SK-N-SH treated with all-trans-retinoic acid at 6 μM for 48 hours (cell line): Measurements from ENCODE around the gene SPECC1.
A peak's percentile ranks its signal among the peaks of the same experiment; 100 is the strongest.

Experiments
- ATAC-seq: fragments of 200-7000 bp; cut with Tn5 transposase; 3 replicates; pipeline ENCODE4 v1.9.1; 2020; ENCODE audit warnings: mild to moderate bottlenecking, moderate library complexity
- ARNTL ChIP-seq: fragments of 450-650 bp; formaldehyde crosslinking; IDR thresholded peaks from 2 replicates; pipeline ENCODE4 v1.5.0; 2020; ENCODE audit warnings: low read depth, mild to moderate bottlenecking, moderate library complexity, borderline replicate concordance
- BACH2 ChIP-seq: fragments of 250-450 bp; sonication (Bioruptor Pico); IDR thresholded peaks from 2 replicates; pipeline ENCODE4 v1.9.0; 2021; ENCODE audit warnings: mild to moderate bottlenecking, borderline replicate concordance
- CSDC2 ChIP-seq: fragments of 250-450 bp; sonication (Bioruptor Pico); IDR thresholded peaks from 2 replicates; pipeline ENCODE4 v1.5.0; 2020; ENCODE audit warnings: mild to moderate bottlenecking, moderate library complexity
- ESRRG ChIP-seq: fragments of 250-450 bp; sonication (Bioruptor Pico); IDR thresholded peaks from 2 replicates; pipeline ENCODE4 v1.6.1; 2021; ENCODE audit warnings: mild to moderate bottlenecking
- GLIS3 ChIP-seq: fragments of 250-450 bp; sonication (Bioruptor Pico); IDR thresholded peaks from 2 replicates; pipeline ENCODE4 v1.5.0; 2020; ENCODE audit warnings: mild to moderate bottlenecking, moderate library complexity
- OSR1 ChIP-seq: fragments of 250-450 bp; sonication (Bioruptor Pico); IDR thresholded peaks from 2 replicates; pipeline ENCODE4 v1.8.0; 2022; ENCODE audit warnings: moderate library complexity, mild to moderate bottlenecking, inconsistent platforms
- PPARA ChIP-seq: fragments of 250-450 bp; sonication (Bioruptor Pico); IDR thresholded peaks from 2 replicates; pipeline ENCODE4 v1.5.0; 2020; ENCODE audit warnings: mild to moderate bottlenecking, borderline replicate concordance
- RARB ChIP-seq: fragments of 250-450 bp; sonication (Bioruptor Pico); IDR thresholded peaks from 2 replicates; pipeline ENCODE4 v1.8.0; 2021; ENCODE audit warnings: mild to moderate bottlenecking, moderate library complexity
- SNAI2 ChIP-seq: fragments of 250-450 bp; sonication (Bioruptor Pico); IDR thresholded peaks from 2 replicates; pipeline ENCODE4 v1.5.0; 2020; ENCODE audit warnings: mild to moderate bottlenecking, moderate library complexity
- TOX ChIP-seq: fragments of 250-450 bp; sonication (Bioruptor Pico); IDR thresholded peaks from 2 replicates; pipeline ENCODE4 v1.8.0; 2021; ENCODE audit warnings: mild to moderate bottlenecking, moderate library complexity, borderline replicate concordance
- ZC3H10 ChIP-seq: fragments of 250-450 bp; sonication (Bioruptor Pico); IDR thresholded peaks from 2 replicates; pipeline ENCODE4 v1.5.1; 2021; ENCODE audit warnings: mild to moderate bottlenecking, moderate library complexity
- ZFP3 ChIP-seq: fragments of 250-450 bp; sonication (Bioruptor Pico); IDR thresholded peaks from 2 replicates; pipeline ENCODE4 v1.5.0; 2020; ENCODE audit warnings: mild to moderate bottlenecking, moderate library complexity
- ZFP30 ChIP-seq: fragments of 450-650 bp; formaldehyde crosslinking; IDR thresholded peaks from 2 replicates; pipeline ENCODE4 v1.5.0; 2022; ENCODE audit warnings: mild to moderate bottlenecking, moderate library complexity
- ZNF8 ChIP-seq: fragments of 450-650 bp; formaldehyde crosslinking; IDR thresholded peaks from 2 replicates; pipeline ENCODE4 v1.5.0; 2020; ENCODE audit warnings: mild to moderate bottlenecking, moderate library complexity
- TF ChIP-seq, protein P1 (sequence below): fragments of 250-450 bp; sonication (Bioruptor Pico); IDR thresholded peaks from 2 replicates; pipeline ENCODE4 v1.8.0; 2021; ENCODE audit warnings: low read depth, mild to moderate bottlenecking, moderate library complexity, borderline replicate concordance
- TF ChIP-seq, protein P2 (sequence below): fragments of 250-450 bp; sonication (Bioruptor Pico); IDR thresholded peaks from 2 replicates; pipeline ENCODE4 v1.5.1; 2020; ENCODE audit warnings: low read depth, mild to moderate bottlenecking, moderate library complexity
- TF ChIP-seq, protein P3 (sequence below): fragments of 250-450 bp; sonication (Bioruptor Pico); IDR thresholded peaks from 2 replicates; pipeline ENCODE4 v1.5.1; 2021; ENCODE audit warnings: mild to moderate bottlenecking, moderate library complexity
- TF ChIP-seq, protein P4 (sequence below): fragments of 250-450 bp; sonication (Bioruptor Pico); IDR thresholded peaks from 2 replicates; pipeline ENCODE4 v1.8.0; 2020; ENCODE audit warnings: mild to moderate bottlenecking, moderate library complexity, borderline replicate concordance

The SPECC1 gene

DNA sequence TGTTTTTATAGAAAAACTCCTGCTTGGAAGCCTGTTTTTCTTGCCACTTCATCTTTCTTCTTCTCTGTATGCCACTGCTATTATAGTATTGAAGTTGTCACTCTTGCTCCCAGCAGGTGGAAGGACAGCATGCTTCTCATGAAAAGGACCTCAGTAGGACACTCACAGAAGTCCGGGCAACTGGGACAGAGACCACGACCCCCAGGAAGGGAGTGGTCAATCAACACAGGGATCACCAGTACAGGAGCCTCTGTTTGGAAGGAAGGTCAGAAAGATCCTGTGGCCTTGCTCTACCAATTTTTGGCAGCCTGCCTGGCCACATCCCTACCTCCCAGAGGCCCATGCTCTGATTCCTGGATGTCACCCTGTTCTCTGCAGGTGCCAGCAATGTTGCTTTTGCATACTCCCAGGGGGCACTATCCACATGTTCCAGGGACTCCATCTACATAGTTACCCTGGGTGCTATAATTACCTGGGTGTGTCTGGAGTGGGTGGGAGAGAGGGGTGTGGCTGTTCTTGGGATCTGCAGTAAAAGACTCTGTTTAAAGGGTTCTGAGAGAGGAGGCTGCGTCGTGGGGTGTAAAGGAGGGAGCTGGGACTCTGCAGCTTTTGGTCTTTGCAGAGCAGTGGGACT lies 17.8 kb upstream of the SPECC1 start:
- TF ChIP-seq OSR1 = no peak
- no peak for TF ChIP-seq ARNTL (CRISPR knock-in tag)
- TF ChIP-seq, protein P1, sequence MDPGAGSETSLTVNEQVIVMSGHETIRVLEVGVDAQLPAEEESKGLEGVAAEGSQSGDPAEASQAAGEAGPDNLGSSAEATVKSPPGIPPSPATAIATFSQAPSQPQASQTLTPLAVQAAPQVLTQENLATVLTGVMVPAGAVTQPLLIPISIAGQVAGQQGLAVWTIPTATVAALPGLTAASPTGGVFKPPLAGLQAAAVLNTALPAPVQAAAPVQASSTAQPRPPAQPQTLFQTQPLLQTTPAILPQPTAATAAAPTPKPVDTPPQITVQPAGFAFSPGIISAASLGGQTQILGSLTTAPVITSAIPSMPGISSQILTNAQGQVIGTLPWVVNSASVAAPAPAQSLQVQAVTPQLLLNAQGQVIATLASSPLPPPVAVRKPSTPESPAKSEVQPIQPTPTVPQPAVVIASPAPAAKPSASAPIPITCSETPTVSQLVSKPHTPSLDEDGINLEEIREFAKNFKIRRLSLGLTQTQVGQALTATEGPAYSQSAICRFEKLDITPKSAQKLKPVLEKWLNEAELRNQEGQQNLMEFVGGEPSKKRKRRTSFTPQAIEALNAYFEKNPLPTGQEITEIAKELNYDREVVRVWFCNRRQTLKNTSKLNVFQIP = no peak
- TF ChIP-seq, protein P2, sequence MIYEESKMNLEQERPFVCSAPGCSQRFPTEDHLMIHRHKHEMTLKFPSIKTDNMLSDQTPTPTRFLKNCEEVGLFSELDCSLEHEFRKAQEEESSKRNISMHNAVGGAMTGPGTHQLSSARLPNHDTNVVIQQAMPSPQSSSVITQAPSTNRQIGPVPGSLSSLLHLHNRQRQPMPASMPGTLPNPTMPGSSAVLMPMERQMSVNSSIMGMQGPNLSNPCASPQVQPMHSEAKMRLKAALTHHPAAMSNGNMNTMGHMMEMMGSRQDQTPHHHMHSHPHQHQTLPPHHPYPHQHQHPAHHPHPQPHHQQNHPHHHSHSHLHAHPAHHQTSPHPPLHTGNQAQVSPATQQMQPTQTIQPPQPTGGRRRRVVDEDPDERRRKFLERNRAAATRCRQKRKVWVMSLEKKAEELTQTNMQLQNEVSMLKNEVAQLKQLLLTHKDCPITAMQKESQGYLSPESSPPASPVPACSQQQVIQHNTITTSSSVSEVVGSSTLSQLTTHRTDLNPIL (CRISPR knock-in tag) = no peak
- TF ChIP-seq PPARA (CRISPR knock-in tag) = no peak
- no peak for TF ChIP-seq TOX (CRISPR knock-in tag)
- TF ChIP-seq GLIS3 (CRISPR knock-in tag) = no peak
- TF ChIP-seq, protein P3, sequence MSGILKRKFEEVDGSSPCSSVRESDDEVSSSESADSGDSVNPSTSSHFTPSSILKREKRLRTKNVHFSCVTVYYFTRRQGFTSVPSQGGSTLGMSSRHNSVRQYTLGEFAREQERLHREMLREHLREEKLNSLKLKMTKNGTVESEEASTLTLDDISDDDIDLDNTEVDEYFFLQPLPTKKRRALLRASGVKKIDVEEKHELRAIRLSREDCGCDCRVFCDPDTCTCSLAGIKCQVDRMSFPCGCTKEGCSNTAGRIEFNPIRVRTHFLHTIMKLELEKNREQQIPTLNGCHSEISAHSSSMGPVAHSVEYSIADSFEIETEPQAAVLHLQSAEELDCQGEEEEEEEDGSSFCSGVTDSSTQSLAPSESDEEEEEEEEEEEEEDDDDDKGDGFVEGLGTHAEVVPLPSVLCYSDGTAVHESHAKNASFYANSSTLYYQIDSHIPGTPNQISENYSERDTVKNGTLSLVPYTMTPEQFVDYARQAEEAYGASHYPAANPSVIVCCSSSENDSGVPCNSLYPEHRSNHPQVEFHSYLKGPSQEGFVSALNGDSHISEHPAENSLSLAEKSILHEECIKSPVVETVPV = no peak
- no peak for TF ChIP-seq SNAI2 (CRISPR knock-in tag)
- TF ChIP-seq, protein P4, sequence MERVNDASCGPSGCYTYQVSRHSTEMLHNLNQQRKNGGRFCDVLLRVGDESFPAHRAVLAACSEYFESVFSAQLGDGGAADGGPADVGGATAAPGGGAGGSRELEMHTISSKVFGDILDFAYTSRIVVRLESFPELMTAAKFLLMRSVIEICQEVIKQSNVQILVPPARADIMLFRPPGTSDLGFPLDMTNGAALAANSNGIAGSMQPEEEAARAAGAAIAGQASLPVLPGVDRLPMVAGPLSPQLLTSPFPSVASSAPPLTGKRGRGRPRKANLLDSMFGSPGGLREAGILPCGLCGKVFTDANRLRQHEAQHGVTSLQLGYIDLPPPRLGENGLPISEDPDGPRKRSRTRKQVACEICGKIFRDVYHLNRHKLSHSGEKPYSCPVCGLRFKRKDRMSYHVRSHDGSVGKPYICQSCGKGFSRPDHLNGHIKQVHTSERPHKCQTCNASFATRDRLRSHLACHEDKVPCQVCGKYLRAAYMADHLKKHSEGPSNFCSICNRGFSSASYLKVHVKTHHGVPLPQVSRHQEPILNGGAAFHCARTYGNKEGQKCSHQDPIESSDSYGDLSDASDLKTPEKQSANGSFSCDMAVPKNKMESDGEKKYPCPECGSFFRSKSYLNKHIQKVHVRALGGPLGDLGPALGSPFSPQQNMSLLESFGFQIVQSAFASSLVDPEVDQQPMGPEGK (CRISPR knock-in tag) = no peak
- TF ChIP-seq ZFP3 (CRISPR knock-in tag) = no peak
- TF ChIP-seq ESRRG = no peak
- TF ChIP-seq, all 23 proteins: peak for 0
- ATAC-seq = no peak

DNA sequence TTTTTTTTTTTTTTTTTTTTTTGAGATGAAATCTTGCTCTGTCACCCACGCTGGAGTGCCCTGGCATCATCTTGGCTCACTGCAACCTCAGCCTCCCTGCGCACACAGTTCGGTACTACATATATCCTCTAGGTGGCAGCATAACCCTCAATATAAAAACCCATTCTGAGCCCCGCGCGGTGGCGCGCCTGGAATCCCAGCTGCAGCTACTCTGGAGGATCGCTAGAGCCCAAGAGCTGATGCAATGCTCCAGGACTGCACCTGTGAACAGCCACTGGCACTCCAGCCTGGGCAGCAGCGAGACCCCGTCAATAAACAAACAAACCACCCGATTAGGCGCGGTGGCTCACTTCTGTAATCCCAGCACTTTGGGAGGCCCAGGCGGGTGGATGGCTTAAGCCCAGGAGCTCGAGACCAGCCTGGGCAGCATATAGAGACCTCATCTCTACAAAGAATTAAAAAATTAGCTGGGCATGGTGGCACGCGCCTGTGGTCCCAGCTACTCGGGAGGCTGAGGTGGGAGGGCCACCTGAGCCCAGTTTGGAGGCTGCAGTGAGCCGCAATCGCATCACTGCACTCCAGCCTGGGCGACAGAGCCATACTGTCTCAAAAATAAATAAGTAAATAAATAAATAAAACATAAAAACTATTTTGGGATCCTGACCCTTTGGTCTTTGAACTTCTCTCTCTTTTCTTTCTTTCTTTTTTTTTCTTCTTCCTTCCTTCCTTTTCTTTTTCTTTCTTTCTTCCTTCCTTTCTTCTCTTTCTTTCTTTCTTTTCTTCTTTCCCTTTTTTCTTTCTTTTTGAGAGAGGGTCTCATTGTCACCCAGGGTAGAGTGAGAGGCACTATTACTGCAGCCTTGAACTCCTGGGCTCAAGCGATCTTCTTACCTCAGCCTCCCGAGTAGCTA lies 16.1 kb upstream of the SPECC1 start:
- ATAC-seq = peak; percentile 100
- TF ChIP-seq ZFP3 (CRISPR knock-in tag) (no peak), ZFP30 (no peak)

DNA sequence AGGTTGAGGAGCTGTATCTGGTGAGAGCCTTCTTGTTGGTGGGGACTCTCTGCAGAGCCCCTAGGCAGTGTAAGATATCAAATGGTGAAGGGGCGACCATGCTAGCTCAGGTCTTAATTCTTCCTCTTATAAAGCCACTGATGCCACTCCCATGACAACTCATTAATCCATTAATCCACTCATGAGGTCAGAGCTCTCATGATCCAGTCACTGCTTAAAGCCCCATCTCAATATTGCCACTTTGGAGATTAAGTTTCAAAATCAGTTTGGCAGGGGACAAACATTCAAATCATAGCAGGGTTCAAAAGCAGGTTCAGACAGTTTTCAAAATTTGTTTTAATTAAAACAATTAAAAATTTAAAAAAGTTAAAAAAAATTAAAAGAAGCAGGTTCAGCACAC lies 13.1 kb upstream of the SPECC1 start:
- TF ChIP-seq RARB (CRISPR knock-in tag) = no peak
- no peak for TF ChIP-seq CSDC2 (CRISPR knock-in tag)
- no peak for TF ChIP-seq ZNF8 (CRISPR knock-in tag)
- no peak for TF ChIP-seq TOX (CRISPR knock-in tag)
- no peak for TF ChIP-seq SNAI2 (CRISPR knock-in tag)
- no peak for TF ChIP-seq ZC3H10
- TF ChIP-seq BACH2 (CRISPR knock-in tag) = no peak
- TF ChIP-seq, protein P1 = no peak
- no peak for TF ChIP-seq PPARA (CRISPR knock-in tag)
- no peak for ATAC-seq

DNA sequence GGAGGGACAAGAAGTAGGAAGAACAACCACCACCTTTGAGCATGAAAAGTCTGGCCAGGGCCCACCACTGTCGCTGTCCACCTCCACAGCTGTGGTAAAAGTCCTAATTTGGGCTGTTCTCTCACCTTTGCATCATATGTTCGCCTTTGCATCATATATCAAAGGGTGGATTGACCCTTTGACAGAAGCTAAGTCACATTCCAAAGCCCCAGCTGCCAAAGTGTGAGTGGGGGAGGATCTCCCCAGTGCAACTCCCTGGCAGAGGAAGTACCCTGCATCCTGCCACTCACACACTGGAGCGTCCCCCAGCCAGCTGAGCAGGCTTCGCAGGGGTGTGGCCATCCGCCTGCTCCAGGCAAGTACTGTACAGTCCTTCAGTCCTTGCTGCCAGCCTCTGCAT lies 12.7 kb upstream of the SPECC1 start:
- TF ChIP-seq ESRRG (no peak), ZC3H10 (no peak), RARB (CRISPR knock-in tag) (no peak), BACH2 (CRISPR knock-in tag) (no peak)
- TF ChIP-seq, protein P1 = no peak
- no peak for ATAC-seq
